ENCODE data around the gene SMR3A.
A peak's percentile ranks its signal among the peaks of the same experiment; 100 is the strongest.

SMR3A gene

DNA sequence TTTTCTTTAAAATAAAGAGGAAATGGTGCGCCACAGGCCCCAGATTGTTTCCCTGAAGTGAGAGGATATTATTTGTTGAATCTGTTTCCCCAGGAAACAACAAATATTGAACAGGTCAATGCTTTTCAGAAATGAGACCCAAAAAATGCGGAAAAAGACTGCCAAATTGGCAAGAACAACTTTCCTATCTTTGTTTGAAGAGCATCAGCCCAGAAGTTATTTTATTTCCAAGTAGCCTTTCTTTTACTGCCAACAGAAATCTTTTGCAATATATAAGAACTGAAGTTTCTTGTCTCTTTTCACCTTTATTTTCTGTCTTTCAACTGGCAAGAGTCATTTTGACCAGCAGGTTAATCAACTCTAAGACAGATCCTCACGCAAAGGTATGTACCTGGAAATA is at the start of gene SMR3A:
Gene SMR3A, plus strand, starts transcription at position 301 of the 400 bp plus-strand sequence. CDS start 1,356 bp downstream, outside the sequence.
- DNase-seq: no peak

- no peak for DNase-seq
These were observed 46.8 kb upstream of the SMR3A start for GRCh38 chr4:70313736-70314135.

- no peak for DNase-seq
These were observed 44.6 kb upstream of the SMR3A start for GRCh38 chr4:70315928-70316327.

GRCh38 chr4:70326052-70326451 is 34.5 kb upstream of the SMR3A start:
- DNase-seq: no peak

DNA sequence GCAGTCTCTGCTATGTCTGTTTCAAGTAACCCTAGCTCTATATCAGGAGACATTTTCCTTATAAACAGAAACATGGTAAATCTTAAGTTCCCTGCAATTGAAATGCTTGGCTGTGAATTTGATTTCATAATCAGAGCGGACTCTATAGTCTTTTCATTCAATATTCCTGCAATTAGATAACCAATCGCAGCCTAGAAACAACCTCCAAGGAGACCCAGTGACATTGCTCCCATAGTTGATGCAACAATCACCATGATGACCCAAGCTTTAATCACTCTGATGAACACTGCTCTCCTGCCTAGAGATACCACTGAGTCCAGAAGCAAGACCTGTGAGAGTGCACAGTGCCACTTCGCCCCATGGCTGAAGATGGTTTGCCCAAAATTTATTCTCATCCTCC is 25.9 kb upstream of the SMR3A start, which contains the start of gene CABS1:
Gene CABS1, plus strand, starts transcription at position 301 of the 400 bp plus-strand sequence. Its CDS starts 59 bp downstream, at position 360.
- no peak for DNase-seq

DNA sequence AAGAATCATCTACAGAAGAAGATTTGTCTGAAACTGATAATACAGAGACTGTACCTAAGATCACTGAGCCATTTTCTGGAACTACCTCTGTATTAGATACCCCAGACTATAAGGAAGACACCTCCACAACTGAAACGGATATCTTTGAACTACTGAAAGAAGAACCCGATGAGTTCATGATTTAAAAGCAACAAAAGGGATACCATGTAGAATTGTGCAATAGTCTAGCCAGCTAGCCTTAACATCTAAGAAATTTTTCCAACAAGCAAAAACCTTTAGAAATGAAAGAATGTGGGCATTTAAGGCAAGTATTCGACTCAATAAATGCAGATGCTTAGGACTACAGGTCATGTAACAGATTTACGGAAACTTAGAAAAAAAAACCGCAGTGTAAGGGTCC is 24.5 kb upstream of the SMR3A start:
- no peak for DNase-seq

DNA sequence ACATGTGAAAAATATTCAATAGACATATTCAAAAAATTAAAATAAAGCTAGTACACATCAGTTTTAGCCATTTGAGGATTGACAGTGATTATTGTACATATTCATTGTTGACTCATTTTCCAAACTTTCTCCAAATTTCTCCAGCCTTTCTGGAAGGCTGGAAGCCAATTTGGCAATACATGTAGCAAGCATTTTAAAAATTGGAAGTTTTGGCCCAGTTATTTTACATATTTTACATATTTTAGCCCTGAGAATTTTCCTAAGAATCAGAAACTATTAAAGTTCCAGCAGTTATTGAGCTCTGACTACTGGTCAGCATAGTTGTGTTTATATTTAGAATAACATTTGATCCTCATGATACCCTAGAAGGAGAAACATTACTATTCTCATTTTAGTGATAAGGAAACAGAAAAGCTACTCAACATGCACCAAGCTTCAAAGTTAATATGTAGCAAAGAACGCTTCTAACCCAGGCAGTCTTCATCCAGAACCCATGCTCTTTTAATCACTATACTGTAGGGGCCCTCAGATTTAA is 22.6 kb upstream of the SMR3A start:
- no peak for DNase-seq

- no peak for DNase-seq
These were observed 4.4 kb upstream of the SMR3A start for GRCh38 chr4:70356185-70356584.

GRCh38 chr4:70359115-70359661 is 1.4 kb upstream of the SMR3A start:
- DNase-seq: no peak

DNA sequence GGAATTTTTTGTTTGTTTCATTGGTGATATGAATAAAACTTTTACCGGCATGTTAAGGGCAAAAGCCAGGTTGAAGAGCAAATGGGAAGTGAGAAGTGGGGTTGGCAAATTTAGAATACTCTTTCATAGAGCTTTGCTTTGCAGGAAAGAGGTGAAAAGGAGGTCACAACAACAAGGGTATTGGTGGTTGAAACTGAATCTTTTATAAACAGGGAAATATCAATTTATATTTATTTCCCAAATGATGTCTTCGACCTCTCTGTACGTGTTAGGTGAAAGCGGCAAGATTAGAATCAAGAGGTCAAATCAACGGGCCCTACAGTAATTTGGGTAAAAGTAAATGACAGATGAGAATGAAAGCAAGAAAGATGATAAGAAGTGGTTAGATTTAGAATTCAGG is 3.4 kb downstream of the SMR3A start:
- no peak for DNase-seq

DNA sequence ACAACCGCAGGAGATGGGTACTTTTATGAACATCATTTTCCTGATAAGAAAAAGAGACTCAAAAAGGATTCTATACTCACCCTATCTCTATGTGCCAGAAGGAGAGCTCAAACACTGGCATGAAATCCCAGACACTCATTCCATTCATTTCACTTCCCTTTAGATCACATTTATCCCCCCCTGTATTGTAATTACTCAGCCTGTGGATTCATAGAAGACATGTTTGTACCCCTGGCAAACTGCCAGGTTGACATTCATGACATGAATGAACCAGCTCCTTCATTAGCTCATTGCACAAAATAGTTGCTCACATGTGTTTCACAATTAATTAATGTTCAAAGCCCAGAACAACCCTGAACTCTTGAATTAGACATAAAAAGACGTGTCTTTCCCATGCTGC is 4.9 kb downstream of the SMR3A start:
- DNase-seq: peak; percentile 0

- no peak for DNase-seq
These were observed 7.3 kb downstream of the SMR3A start for GRCh38 chr4:70367813-70368212.

- DNase-seq: no peak
These were observed 11.4 kb downstream of the SMR3A start for GRCh38 chr4:70371987-70372386.

DNA sequence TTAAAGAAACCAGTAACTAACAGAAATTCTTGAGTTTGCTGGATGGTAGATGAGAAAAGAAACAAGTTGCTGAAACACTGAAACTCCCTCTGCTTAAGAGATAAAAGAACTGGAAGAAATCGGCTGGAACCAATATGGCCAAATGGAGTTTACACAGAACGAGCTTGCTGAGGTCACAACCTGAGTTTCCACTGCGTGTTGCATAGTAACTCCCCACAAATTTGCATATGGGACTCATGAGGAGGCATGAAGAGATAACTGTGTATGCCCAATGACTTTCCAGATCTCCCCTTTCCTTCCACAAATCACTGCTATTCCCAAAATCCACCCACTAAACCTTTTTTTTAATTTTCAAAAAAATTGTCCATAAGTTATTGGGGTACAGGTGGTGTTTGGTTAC is 12.2 kb downstream of the SMR3A start:
- no peak for DNase-seq

GRCh38 chr4:70380578-70380977 is 20.0 kb downstream of the SMR3A start:
- no peak for DNase-seq

DNA sequence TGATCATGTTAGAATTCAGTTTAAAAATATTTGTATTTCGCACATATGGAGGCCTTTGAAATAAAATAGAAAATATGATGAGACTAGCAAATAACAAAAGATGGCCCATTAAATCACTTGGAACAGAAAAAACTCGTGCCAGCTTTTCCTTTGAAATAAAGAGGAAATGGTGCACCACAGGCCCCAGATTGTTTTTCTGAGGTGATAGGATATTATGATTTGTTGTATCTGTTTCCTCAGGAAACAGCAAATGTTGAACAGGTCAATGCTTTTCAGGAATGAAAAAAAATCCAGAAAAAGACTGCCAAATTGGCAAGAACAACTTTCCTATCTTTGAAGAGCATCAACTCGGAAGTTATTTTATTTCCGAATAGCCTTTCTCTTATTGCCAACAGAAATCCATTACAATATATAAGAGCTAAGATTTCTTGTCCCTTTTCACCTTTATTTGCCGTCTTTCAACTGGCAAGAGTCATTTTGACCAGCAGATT is 22.2 kb downstream of the SMR3A start, which contains the start of gene SMR3B:
Gene SMR3B, plus strand, starts transcription at position 441 of the 491 bp plus-strand sequence. CDS start 1,380 bp downstream, outside the sequence.
- DNase-seq: no peak

- DNase-seq: no peak
These were observed 31.7 kb downstream of the SMR3A start for GRCh38 chr4:70392057-70392776.

DNA sequence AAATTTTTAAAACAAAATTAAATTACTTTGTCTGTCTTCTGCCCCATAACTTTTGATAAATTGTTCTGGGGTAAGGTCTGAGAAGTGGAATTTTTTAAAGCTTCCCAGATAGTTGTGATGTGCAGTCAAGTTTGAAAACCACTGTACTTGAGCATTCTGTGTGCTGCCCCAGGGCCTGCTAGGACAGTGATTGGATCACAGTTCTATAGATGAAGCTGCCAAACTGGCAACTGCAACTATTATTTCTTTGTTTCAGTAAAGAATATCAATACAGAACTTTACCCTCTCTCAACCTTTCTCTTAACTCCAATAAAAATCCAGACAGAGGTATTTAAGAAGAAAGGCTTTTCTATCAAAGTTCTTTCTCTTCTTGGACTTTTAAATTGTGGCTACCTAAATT is 37.0 kb downstream of the SMR3A start, which contains the start of gene OPRPN:
Gene OPRPN, plus strand, starts transcription at position 361 of the 400 bp plus-strand sequence. CDS start 1,346 bp downstream, outside the sequence.
- no peak for DNase-seq

DNA sequence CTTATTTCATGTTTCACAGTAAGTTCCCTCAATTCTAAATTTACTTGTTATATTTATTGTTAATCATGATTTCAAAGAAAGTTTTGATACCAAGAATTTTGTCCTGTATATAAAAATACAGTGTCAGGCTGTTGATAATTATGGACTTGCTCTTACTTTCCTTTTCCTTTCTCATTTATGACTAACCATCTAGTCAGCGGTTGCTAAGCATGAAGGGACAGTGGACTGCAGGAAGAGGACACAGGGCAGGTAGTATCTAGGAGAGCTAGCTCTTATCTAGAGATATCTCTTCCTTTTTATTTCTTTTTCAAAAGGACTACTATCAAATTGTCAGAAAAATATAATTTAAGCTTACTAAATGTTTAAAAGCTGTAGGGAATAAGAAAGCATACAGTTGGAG is 38.8 kb downstream of the SMR3A start:
- no peak for DNase-seq

DNA sequence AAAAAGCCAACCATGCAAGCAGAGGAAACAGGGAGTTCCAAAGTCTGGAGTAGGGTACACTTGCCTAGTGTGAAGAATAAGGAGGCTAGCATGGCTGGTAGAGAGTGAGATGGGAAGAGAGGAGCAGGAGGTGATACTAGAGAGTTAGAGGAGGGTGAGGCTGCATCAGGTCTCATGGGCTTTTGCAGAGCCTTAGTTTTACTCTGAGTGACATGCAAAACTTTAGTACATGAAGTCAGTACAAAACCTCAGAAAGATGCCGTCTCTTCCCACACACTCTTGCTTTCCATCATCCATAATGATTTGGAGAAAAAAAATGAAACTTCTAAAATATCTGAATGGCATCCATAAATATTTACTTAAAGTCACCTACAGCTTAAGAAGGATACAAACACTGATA is 42.2 kb downstream of the SMR3A start:
- DNase-seq: no peak

DNA sequence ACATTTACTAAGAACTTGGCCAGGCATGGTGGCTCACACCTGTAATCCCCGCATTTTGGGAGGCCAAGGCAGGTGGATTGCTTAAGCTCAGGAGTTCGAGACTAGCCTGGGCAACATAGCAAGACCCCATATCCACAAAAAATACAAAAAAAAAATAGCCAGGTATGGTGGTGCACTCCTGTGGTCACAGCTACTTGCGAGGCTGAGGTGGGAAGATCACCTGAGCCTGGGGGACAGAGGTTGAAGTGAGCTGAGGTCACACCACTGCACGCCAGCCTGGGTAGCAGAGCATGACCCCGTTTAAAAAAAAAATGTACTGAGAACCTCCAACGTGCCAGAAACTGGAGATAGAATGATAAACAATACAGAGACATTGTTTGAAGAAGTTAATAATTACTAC is 45.2 kb downstream of the SMR3A start:
- DNase-seq: no peak

Data from NCI-H2029 (cell line).